ENCODE data around the gene TTC6.

Gene TTC6

GRCh38 chr14:37623971-37624370 is 28.5 kb downstream of the TTC6 start:
- no peak for DNase-seq (ENCODE audit: low spot score)

GRCh38 chr14:37625597-37626595 is 30.5 kb downstream of the TTC6 start:
- DNase-seq (ENCODE audit: low spot score), result no peak

- no peak for DNase-seq (ENCODE audit: low spot score)
Measured at GRCh38 chr14:37637341-37637740, 41.9 kb downstream of the TTC6 start.

- no peak for DNase-seq (ENCODE audit: low spot score)
Measured at GRCh38 chr14:37638599-37638998, 43.2 kb downstream of the TTC6 start.

GRCh38 chr14:37641117-37641516 is 45.7 kb downstream of the TTC6 start:
- DNase-seq (ENCODE audit: low spot score), result no peak

- no peak for DNase-seq (ENCODE audit: low spot score)
Measured at GRCh38 chr14:37642125-37642524, 46.7 kb downstream of the TTC6 start.

- DNase-seq (ENCODE audit: low spot score), result no peak
Measured at GRCh38 chr14:37643701-37644100, 48.3 kb downstream of the TTC6 start.

Measured in cerebellar cortex (tissue), 1 donor.